ENCODE measurements around the gene RGL1.
"Not testable (repeated sequence)": the region's sequence is repeated elsewhere in the genome, so short reads cannot be mapped to it uniquely, and the experiment has no call there.

- TF ChIP-seq POLR2A (IDR thresholded peaks at IDR 0.05; ENCODE audit: low read length); GATA1 (IDR thresholded peaks at IDR 0.05; ENCODE audit: low read depth, low read length): not testable (repeated sequence)
Measured at GRCh38 chr1:183785921-183786320, 19.0 kb upstream of the RGL1 start.

Measured in erythroblast (primary cell).